ENCODE measurements around the gene CBLB. TPM values are rescaled to one million over a fixed set of nuclear protein-coding genes. Genes with fewer than 3 reads are reported as not detected.

CBLB gene
- total and polyA plus RNA-seq, 4 donors, result 3.1 to 22.8 (median 9.8) TPM

DNA sequence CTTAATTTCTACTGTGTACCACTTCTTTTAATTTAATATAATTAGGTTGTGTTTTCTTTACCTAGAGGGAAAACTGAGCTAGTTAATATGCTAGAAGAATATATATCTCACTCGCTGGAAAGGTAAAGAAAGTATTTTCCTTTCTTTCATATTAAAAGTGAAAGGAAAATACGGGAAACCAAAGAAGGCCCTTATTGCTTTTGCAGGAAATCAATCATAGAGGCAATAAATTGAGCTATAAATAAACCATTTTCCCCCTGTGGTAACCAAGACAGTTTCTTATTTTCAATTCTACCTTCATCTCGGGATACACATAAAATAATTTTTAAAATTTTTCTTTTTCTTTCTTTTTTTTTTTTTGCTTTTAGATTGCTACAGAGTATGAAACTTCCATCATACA is 101.6 kb downstream of the CBLB start:
- no peaks in the 10 kb centered on the region for H3K27me3 ChIP-seq (ENCODE audit: control insufficient read depth in 4 of 4, insufficient read depth in 4 of 4, low read length in 3 of 4)
- H3K27ac ChIP-seq (ENCODE audit: low read depth in 1 of 2, low read length in 2 of 2), result no peak overlapping the region
- no peak overlapping the region for H3K4me3 ChIP-seq (ENCODE audit: low read depth in 1 of 3, low read length in 3 of 3)
- H3K4me1 ChIP-seq (ENCODE audit: control insufficient read depth in 4 of 4, insufficient read depth in 4 of 4, low read length in 3 of 4), result no peaks in the 10 kb centered on the region
- WGBS, result 73% methylated on average over 3 of the region's 3 CpGs
- H3K36me3 ChIP-seq (ENCODE audit: control insufficient read depth in 4 of 4, insufficient read depth in 3 of 4, low read depth in 1 of 4, low read length in 3 of 4), result peaks cover 0 to 4% (median under 1%) of the 10 kb centered on the region in 4 donors
- TF ChIP-seq SP1 (IDR thresholded peaks at IDR 0.05), result no peak
- TF ChIP-seq YY1 (IDR thresholded peaks at IDR 0.05), result no peak
- TF ChIP-seq, protein P1, sequence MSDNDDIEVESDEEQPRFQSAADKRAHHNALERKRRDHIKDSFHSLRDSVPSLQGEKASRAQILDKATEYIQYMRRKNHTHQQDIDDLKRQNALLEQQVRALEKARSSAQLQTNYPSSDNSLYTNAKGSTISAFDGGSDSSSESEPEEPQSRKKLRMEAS (IDR thresholded peaks at IDR 0.05), result no peak
- TF ChIP-seq, protein P2, sequence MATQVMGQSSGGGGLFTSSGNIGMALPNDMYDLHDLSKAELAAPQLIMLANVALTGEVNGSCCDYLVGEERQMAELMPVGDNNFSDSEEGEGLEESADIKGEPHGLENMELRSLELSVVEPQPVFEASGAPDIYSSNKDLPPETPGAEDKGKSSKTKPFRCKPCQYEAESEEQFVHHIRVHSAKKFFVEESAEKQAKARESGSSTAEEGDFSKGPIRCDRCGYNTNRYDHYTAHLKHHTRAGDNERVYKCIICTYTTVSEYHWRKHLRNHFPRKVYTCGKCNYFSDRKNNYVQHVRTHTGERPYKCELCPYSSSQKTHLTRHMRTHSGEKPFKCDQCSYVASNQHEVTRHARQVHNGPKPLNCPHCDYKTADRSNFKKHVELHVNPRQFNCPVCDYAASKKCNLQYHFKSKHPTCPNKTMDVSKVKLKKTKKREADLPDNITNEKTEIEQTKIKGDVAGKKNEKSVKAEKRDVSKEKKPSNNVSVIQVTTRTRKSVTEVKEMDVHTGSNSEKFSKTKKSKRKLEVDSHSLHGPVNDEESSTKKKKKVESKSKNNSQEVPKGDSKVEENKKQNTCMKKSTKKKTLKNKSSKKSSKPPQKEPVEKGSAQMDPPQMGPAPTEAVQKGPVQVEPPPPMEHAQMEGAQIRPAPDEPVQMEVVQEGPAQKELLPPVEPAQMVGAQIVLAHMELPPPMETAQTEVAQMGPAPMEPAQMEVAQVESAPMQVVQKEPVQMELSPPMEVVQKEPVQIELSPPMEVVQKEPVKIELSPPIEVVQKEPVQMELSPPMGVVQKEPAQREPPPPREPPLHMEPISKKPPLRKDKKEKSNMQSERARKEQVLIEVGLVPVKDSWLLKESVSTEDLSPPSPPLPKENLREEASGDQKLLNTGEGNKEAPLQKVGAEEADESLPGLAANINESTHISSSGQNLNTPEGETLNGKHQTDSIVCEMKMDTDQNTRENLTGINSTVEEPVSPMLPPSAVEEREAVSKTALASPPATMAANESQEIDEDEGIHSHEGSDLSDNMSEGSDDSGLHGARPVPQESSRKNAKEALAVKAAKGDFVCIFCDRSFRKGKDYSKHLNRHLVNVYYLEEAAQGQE (IDR thresholded peaks at IDR 0.05), result no peak
- no peak for TF ChIP-seq FOXA1 (IDR thresholded peaks at IDR 0.05)
- TF ChIP-seq FOXA2 (IDR thresholded peaks at IDR 0.05), result no peak
- TF ChIP-seq JUND (IDR thresholded peaks at IDR 0.05), result no peak
- TF ChIP-seq HNF4G (IDR thresholded peaks at IDR 0.05), result no peak
- TF ChIP-seq RXRA (IDR thresholded peaks at IDR 0.05), result no peak
- TF ChIP-seq, protein P3, sequence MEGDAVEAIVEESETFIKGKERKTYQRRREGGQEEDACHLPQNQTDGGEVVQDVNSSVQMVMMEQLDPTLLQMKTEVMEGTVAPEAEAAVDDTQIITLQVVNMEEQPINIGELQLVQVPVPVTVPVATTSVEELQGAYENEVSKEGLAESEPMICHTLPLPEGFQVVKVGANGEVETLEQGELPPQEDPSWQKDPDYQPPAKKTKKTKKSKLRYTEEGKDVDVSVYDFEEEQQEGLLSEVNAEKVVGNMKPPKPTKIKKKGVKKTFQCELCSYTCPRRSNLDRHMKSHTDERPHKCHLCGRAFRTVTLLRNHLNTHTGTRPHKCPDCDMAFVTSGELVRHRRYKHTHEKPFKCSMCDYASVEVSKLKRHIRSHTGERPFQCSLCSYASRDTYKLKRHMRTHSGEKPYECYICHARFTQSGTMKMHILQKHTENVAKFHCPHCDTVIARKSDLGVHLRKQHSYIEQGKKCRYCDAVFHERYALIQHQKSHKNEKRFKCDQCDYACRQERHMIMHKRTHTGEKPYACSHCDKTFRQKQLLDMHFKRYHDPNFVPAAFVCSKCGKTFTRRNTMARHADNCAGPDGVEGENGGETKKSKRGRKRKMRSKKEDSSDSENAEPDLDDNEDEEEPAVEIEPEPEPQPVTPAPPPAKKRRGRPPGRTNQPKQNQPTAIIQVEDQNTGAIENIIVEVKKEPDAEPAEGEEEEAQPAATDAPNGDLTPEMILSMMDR (IDR thresholded peaks at IDR 0.05; ENCODE audit: low read depth, low read length, missing input control), result no peak
- TF ChIP-seq RAD21 (IDR thresholded peaks at IDR 0.05), result no peak
- TF ChIP-seq EGR1 (IDR thresholded peaks at IDR 0.05; ENCODE audit: low read depth in 2 of 2), result no peak
- TF ChIP-seq, protein P4, sequence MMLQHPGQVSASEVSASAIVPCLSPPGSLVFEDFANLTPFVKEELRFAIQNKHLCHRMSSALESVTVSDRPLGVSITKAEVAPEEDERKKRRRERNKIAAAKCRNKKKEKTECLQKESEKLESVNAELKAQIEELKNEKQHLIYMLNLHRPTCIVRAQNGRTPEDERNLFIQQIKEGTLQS (IDR thresholded peaks at IDR 0.05), result no peak
- no peak for TF ChIP-seq GABPA (IDR thresholded peaks at IDR 0.05 in 1 of 2, conservative IDR thresholded peaks at IDR 0.05 in 1 of 2)
- TF ChIP-seq NR2F2 (IDR thresholded peaks at IDR 0.05), result no peak
- no peak for DNase-seq (ENCODE audit: low spot score)
- no peak overlapping the region for H3K9ac ChIP-seq (ENCODE audit: low read depth in 1 of 2, low read length in 2 of 2)
- H3K9me3 ChIP-seq (ENCODE audit: control insufficient read depth in 4 of 4, low read length in 3 of 4), result peaks cover 0 to 3% (median 1%) of the 10 kb centered on the region in 4 donors

DNA sequence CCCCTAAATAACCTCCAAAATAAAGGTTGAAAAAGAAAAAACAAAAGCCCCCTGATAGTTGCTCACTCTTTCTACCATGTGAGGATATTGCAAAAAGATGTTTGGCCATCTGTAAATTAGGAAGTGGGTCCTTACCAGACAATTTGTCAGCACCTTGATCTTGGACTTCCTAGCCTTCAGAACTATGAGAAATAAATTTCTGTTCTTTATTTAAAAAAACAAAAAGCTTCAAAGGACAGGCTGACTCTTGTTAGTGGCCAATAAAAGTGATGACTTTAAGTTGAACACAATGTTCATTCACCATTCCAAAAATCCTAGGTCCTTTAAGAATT is 103.5 kb downstream of the CBLB start:
- Histone ChIP-seq H3K27ac (ENCODE audit: low read depth in 1 of 2, low read length in 2 of 2) (no peak overlapping the region), H3K4me1 (ENCODE audit: control insufficient read depth in 4 of 4, insufficient read depth in 4 of 4, low read length in 3 of 4) (no peaks in the 10 kb centered on the region), H3K27me3 (ENCODE audit: control insufficient read depth in 4 of 4, insufficient read depth in 4 of 4, low read length in 3 of 4) (no peaks in the 10 kb centered on the region), H3K4me3 (ENCODE audit: low read depth in 1 of 3, low read length in 3 of 3) (no peak overlapping the region), H3K36me3 (ENCODE audit: control insufficient read depth in 4 of 4, insufficient read depth in 3 of 4, low read depth in 1 of 4, low read length in 3 of 4) (peaks cover 0 to 4% (median 2%) of the 10 kb centered on the region in 4 donors), H3K9me3 (ENCODE audit: control insufficient read depth in 4 of 4, low read length in 3 of 4) (peaks cover 0 to 3% (median 1%) of the 10 kb centered on the region in 4 donors), H3K9ac (ENCODE audit: low read depth in 1 of 2, low read length in 2 of 2) (no peak overlapping the region)
- DNase-seq (ENCODE audit: low spot score), result no peak
- no peak for TF ChIP-seq HNF4G (IDR thresholded peaks at IDR 0.05)
